B cell (primary cell): ENCODE results near the gene LCN15. TPM values are rescaled to one million over a fixed set of nuclear protein-coding genes. Genes with fewer than 3 reads are reported as not detected.

Experiments
- ATAC-seq: fragments of 200-7000 bp; cut with Tn5 transposase; one replicate; pipeline ENCODE4 v1.10.0; 2021; ENCODE audit warnings: low read depth, mild to moderate bottlenecking, moderate number of reproducible peaks, moderate library complexity
- CTCF ChIA-PET: fragments of 350-600 bp; sonication (Branson Sonifier 250); formaldehyde crosslinking; loops from one replicate; lab custom pipeline; 2021; ENCODE audit warnings: antibody characterized with exemption, inconsistent platforms; lab: Charles Lee
- POLR2A ChIA-PET: fragments of 350-600 bp; sonication (Branson Sonifier 250); formaldehyde crosslinking; loops from one replicate; lab custom pipeline; 2021; ENCODE audit warnings: antibody characterized with exemption; lab: Charles Lee
- DNase-seq: peaks from one replicate; pipeline ENCODE4 v3.0.0; 2013
- H2AFZ ChIP-seq: 2 replicates; pipeline ENCODE4 v1.6.1; 2012; ENCODE audit warnings: mild to moderate bottlenecking, low read depth, low read length; ENCODE audit not compliant: insufficient read depth, poor library complexity, severe bottlenecking
- H3K27ac ChIP-seq, 2 donors: 1 replicate in 1 of 2; 2 replicates in 1 of 2; pipeline ENCODE4 v1.5.1; 2012 to 2013; ENCODE audit warnings: low read length in 2 of 2, mild to moderate bottlenecking in 2 of 2, moderate library complexity in 1 of 2
- H3K27me3 ChIP-seq, 4 experiments: fragments of 200-600 bp in 1 of 4; sonication (generic) in 1 of 4; replicated peaks in 1 of 4; 1 replicate in 2 of 4; 2 replicates in 2 of 4; pipeline versions ENCODE4 v1.6.1 to v1.7.0; 2013 to 2016; ENCODE audit warnings: low read length in 3 of 4, mild to moderate bottlenecking in 2 of 4, mixed read lengths in 1 of 4, moderate library complexity in 1 of 4; ENCODE audit not compliant: insufficient read depth in 4 of 4, control insufficient read depth in 3 of 4; ENCODE audit errors: control extremely low read depth in 1 of 4
- H3K36me3 ChIP-seq, 2 experiments: replicated peaks in 1 of 2; 1 replicate in 1 of 2; 2 replicates in 1 of 2; pipeline versions ENCODE4 v1.6.1 to v1.7.1; 2013; ENCODE audit warnings: low read length in 1 of 2; ENCODE audit not compliant: insufficient read depth in 2 of 2, control insufficient read depth in 1 of 2; ENCODE audit errors: control extremely low read depth in 1 of 2, extremely low read depth in 1 of 2
- H3K4me1 ChIP-seq, 2 donors: fragments of 200-600 bp in 1 of 2; sonication (generic) in 1 of 2; 1 replicate in 1 of 2; 2 replicates in 1 of 2; pipeline versions ENCODE4 v1.5.1 to v1.6.1; 2013 to 2017; ENCODE audit warnings: low read length in 2 of 2; ENCODE audit not compliant: control insufficient read depth in 2 of 2, insufficient read depth in 2 of 2
- H3K4me2 ChIP-seq: replicated peaks from 2 replicates; pipeline ENCODE3; 2012; ENCODE audit warnings: mild to moderate bottlenecking, low read depth, low read length; ENCODE audit not compliant: poor library complexity, severe bottlenecking
- H3K4me3 ChIP-seq, 5 experiments: fragments of 200-600 bp in 1 of 5; sonication (generic) in 1 of 5; 1 replicate in 3 of 5; 2 replicates in 2 of 5; pipeline versions ENCODE4 v1.5.1 to v1.7.0; 2011 to 2016; ENCODE audit warnings: low read length in 4 of 5, mild to moderate bottlenecking in 4 of 5, low read depth in 2 of 5, control low read depth in 1 of 5, moderate library complexity in 1 of 5; ENCODE audit not compliant: insufficient read depth in 1 of 5; ENCODE audit errors: control extremely low read depth in 1 of 5, extremely low read depth in 1 of 5
- H3K79me2 ChIP-seq: fragments of 200-600 bp; sonication (generic); one replicate; pipeline ENCODE4 v1.6.0; 2016; ENCODE audit warnings: low read length; ENCODE audit not compliant: control insufficient read depth, insufficient read depth
- H3K9ac ChIP-seq: fragments of 200-600 bp; sonication (generic); 2 replicates; pipeline ENCODE4 v1.6.1; 2017; ENCODE audit warnings: mild to moderate bottlenecking, low read length, moderate library complexity
- H3K9me3 ChIP-seq, 3 donors: one replicate each; pipeline versions ENCODE4 v1.6.1 to v1.7.1; 2013; ENCODE audit warnings: low read length in 2 of 3; ENCODE audit not compliant: control insufficient read depth in 2 of 3, insufficient read depth in 1 of 3; ENCODE audit errors: control extremely low read depth in 1 of 3
- H4K20me1 ChIP-seq: 2 replicates; pipeline ENCODE4 v1.6.0; 2012; ENCODE audit warnings: mild to moderate bottlenecking, low read length; ENCODE audit not compliant: insufficient read depth, control insufficient read depth, poor library complexity, severe bottlenecking
- H3K27ac Mint-ChIP-seq: one replicate; pipeline ENCODE4 v1.8.0; 2021; ENCODE audit warnings: mixed read lengths
- H3K27me3 Mint-ChIP-seq: one replicate; pipeline ENCODE4 v1.8.0; 2021; ENCODE audit warnings: mixed read lengths
- H3K4me1 Mint-ChIP-seq: one replicate; pipeline ENCODE4 v1.8.0; 2021; ENCODE audit warnings: mixed read lengths
- H3K4me3 Mint-ChIP-seq: one replicate; pipeline ENCODE4 v1.8.0; 2021; ENCODE audit warnings: mixed read lengths
- H3K9me3 Mint-ChIP-seq: one replicate; pipeline ENCODE4 v1.8.0; 2022; ENCODE audit warnings: mixed read lengths; ENCODE audit not compliant: insufficient read depth
- EZH2 ChIP-seq: IDR thresholded peaks from 2 replicates; pipeline ENCODE4 v1.6.1; 2012; ENCODE audit warnings: borderline replicate concordance, low read depth, mild to moderate bottlenecking, moderate library complexity, low read length; ENCODE audit not compliant: insufficient read depth, poor library complexity, severe bottlenecking
- WGBS: methylation state at CpG from one replicate; pipeline ENCODE4 v1.1.5; 2013; ENCODE audit warnings: missing lambda C conversion rate; ENCODE audit not compliant: insufficient coverage; 5-methylcytosine and 5-hydroxymethylcytosine counted together
- intact Hi-C: fragments of 100-400 bp; cut with micrococcal nuclease; formaldehyde crosslinking; loops from one replicate; pipeline ENCODE4 v1.10.0; 2022
- polyA plus RNA-seq: library from polyadenylated mRNA; depleted of rRNA; stranded (reverse); fragments of >200 nt; gene quantifications from 2 replicates; pipeline ENCODE4 v1.2.3, GENCODE V29; 2012
- total RNA-seq, 2 donors: library from RNA; stranded (reverse); fragments of 120-200 nt in 1 of 2; gene quantifications; 1 replicate in 1 of 2; 2 replicates in 1 of 2; pipeline versions ENCODE4 v1.2.3 to v1.2.4, GENCODE V29; 2013 to 2022
- TF ChIP-seq, protein P1 (sequence below): fragments of 200-600 bp; IDR thresholded peaks from one replicate; pipeline ENCODE4 v1.8.0; 2022; ENCODE audit warnings: antibody characterized with exemption, mild to moderate bottlenecking

The LCN15 gene
- total and polyA plus RNA-seq, 2 donors (not counting 1 experiment from before 2014, with no cell fraction given): not detected

DNA sequence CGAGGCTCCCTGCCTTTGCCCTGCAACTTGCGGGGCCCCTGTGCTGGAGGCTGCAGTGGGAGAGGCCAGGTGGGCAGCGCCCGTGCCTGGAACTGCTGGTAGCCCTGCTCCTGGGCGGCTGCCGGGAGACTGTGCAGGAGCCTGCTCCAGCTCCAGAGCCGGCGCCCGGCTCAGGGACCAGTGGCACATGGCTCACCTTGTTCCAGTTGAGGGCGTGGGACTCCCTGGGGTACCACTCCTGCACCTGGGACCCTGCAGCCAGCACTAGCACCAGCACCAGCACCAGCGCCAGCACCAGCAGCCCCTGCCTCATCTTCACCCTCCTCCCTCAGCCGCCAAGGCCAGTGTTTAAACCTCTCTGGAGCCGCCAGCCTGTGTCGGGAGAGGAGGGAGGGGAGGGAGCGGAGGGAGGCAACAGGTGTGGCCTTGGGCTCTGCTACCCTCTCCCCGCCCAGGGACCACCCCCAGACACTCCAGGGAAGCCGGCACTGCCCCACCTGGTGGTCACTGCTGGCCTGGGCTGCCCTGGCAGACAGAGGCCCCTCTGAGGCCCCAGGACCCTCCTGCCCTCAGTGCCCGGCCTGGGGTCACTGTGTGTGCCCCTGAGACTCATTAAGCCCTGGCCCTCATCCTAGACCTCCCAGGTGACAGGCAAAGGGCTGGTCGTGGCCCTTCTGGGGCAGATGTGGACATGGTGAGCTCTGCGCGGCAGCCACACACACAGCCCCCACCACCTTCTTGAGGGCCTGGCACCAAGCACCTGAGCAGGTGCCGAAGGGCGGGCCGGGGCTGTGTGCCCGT lies 21.5 kb downstream of the LCN15 start, which contains the start of gene LCN10:
Gene LCN10 (minus strand): TSS at position 350 of the 801 bp plus-strand sequence. CDS start 37 bp downstream, at position 313.
- DNase-seq: no peak
- H3K4me1 Mint-ChIP-seq: peaks cover 47% of the 10 kb centered on the region
- H3K9me3 Mint-ChIP-seq: no peaks in the 10 kb centered on the region
- WGBS: 57% methylated on average over 15 of the region's 25 CpGs
- H3K9me3 ChIP-seq: no peaks in the 10 kb centered on the region
- H3K4me1 ChIP-seq: peaks cover 26 to 55% of the 10 kb centered on the region in 2 donors
- no peaks in the 10 kb centered on the region for H3K27me3 ChIP-seq
- H3K4me3 ChIP-seq: peak within 1 kb of the TSS; percentile 31 to 97 (median 77)
- peak within 1 kb of the TSS; percentile 94 for H3K27ac Mint-ChIP-seq
- peaks cover 0 to 19% of the 10 kb centered on the region in 2 experiments for H3K36me3 ChIP-seq
- intact Hi-C loops: loop anchor here (2.0 kb wide), 1 partner anchor 16 kb away; the partner anchor contains the start of gene LCN8
- no peaks in the 10 kb centered on the region for H3K27me3 Mint-ChIP-seq
- TF ChIP-seq, protein P1, sequence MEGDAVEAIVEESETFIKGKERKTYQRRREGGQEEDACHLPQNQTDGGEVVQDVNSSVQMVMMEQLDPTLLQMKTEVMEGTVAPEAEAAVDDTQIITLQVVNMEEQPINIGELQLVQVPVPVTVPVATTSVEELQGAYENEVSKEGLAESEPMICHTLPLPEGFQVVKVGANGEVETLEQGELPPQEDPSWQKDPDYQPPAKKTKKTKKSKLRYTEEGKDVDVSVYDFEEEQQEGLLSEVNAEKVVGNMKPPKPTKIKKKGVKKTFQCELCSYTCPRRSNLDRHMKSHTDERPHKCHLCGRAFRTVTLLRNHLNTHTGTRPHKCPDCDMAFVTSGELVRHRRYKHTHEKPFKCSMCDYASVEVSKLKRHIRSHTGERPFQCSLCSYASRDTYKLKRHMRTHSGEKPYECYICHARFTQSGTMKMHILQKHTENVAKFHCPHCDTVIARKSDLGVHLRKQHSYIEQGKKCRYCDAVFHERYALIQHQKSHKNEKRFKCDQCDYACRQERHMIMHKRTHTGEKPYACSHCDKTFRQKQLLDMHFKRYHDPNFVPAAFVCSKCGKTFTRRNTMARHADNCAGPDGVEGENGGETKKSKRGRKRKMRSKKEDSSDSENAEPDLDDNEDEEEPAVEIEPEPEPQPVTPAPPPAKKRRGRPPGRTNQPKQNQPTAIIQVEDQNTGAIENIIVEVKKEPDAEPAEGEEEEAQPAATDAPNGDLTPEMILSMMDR: no peak
- no peak for TF ChIP-seq EZH2
- ChIA-PET POLR2A (interaction anchor here (0.6 to 3.4 kb wide), 5 partner anchors 12 to 385 kb away, joined by 3 to 53 read pairs (median 9); partner anchors contain the start of gene LCN8), CTCF (interaction anchor here (0.6 to 3.9 kb wide), 7 partner anchors 14 to 341 kb away, joined by 3 to 46 read pairs (median 9); partner anchors contain the start of gene LCN8)
- H3K4me3 Mint-ChIP-seq: peak within 1 kb of the TSS; percentile 91
- H3K4me2 ChIP-seq: peak within 1 kb of the TSS; percentile 91
- ATAC-seq: peak; percentile 5
- peak within 1 kb of the TSS; percentile 80 for H2AFZ ChIP-seq
- H4K20me1 ChIP-seq: peaks cover 32% of the 10 kb centered on the region
- peaks cover 36% of the 10 kb centered on the region for H3K79me2 ChIP-seq
- H3K9ac ChIP-seq: peak within 1 kb of the TSS; percentile 94
- peak within 1 kb of the TSS; percentile 82 to 83 for H3K27ac ChIP-seq
